ENCODE data around the gene ATF1.
"Not testable (repeated sequence)": the region's sequence is repeated elsewhere in the genome, so short reads cannot be mapped to it uniquely, and the experiment has no call there.

Gene ATF1

DNA sequence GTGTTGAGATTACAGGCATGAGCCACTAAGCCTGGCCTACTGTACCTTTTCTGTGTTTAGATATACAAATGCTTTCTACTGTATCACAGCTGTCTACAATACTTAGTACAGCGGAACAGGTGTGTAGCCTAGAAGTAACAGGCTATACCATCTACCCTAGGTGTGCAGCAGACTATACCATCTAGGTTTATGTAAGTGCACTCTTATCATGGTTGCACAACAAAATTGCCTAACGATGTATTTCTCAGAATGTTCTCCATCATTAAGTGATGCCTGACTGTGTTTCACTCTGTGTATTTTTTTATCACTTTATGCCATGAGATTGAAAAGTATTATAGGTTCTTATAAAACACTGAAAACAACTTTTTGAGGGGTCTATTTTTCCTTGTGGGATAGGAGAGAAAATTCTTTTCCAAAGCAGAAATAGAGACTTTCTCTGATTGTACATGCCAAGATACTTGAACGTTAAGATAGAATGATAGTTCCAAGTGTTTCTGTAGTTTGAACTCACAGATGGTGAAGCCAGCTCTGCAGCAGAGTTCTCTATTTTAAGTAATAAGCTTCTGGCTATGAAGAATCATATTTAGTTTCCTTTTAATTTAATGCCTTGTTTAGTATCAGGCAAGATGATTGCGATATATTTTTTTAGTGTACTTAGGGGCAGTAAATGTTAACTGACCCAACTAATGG is 95.9 kb downstream of the ATF1 start:
- no peaks in the 10 kb centered on the region for H3F3A ChIP-seq (ENCODE audit: control insufficient read depth, insufficient read depth)
- no peak overlapping the region for H3K4me3 ChIP-seq (ENCODE audit: low read length)
- H3K36me3 ChIP-seq (ENCODE audit: control insufficient read depth, low read length) = no peaks in the 10 kb centered on the region
- H3K4me2 ChIP-seq (ENCODE audit: low read length) = no peak overlapping the region
- TF ChIP-seq EZH2phosphoT487 (IDR thresholded peaks at IDR 0.05; ENCODE audit: borderline replicate concordance, low read length) = no peak
- TF ChIP-seq, protein P1, sequence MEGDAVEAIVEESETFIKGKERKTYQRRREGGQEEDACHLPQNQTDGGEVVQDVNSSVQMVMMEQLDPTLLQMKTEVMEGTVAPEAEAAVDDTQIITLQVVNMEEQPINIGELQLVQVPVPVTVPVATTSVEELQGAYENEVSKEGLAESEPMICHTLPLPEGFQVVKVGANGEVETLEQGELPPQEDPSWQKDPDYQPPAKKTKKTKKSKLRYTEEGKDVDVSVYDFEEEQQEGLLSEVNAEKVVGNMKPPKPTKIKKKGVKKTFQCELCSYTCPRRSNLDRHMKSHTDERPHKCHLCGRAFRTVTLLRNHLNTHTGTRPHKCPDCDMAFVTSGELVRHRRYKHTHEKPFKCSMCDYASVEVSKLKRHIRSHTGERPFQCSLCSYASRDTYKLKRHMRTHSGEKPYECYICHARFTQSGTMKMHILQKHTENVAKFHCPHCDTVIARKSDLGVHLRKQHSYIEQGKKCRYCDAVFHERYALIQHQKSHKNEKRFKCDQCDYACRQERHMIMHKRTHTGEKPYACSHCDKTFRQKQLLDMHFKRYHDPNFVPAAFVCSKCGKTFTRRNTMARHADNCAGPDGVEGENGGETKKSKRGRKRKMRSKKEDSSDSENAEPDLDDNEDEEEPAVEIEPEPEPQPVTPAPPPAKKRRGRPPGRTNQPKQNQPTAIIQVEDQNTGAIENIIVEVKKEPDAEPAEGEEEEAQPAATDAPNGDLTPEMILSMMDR (IDR thresholded peaks at IDR 0.05; ENCODE audit: low read depth, low read length, poor library complexity, severe bottlenecking) = no peak
- no peaks in the 10 kb centered on the region for H3K79me2 ChIP-seq (ENCODE audit: control insufficient read depth, low read length)
- H3K27ac ChIP-seq (ENCODE audit: low read depth, low read length) = no peak overlapping the region
- no peaks in the 10 kb centered on the region for H3K4me1 ChIP-seq (ENCODE audit: control insufficient read depth, low read length)
- H3K27me3 ChIP-seq (ENCODE audit: control insufficient read depth, low read length) = no peaks in the 10 kb centered on the region
- H4K20me1 ChIP-seq (ENCODE audit: control insufficient read depth, insufficient read depth, low read depth, low read length) = no peaks in the 10 kb centered on the region
- no peaks in the 10 kb centered on the region for H3K9me2 ChIP-seq (replicated peaks; ENCODE audit: control insufficient read depth, low read length)
- no peaks in the 10 kb centered on the region for H3K9me3 ChIP-seq (ENCODE audit: control insufficient read depth, insufficient read depth, low read length)

DNA sequence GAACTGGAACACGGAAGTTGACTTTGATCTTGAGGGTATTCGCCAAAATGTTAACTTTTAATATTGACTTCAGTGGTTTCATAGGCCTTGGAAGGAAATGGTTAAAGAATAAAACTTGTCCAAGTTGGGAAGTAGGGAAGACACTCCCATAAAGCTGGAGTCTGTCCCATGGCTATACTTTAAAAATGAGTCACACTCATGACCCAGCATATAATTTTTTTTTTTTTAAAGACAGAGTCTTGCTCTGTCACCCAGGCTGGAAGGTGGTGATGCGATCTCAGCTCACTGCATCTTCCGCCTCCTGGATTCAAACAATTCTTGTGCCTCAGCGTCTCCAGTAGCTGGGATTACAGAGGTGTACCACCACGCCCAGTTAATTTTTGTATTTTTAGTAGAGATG is 98.4 kb downstream of the ATF1 start:
- H3K79me2 ChIP-seq (ENCODE audit: control insufficient read depth, low read length) = no peaks in the 10 kb centered on the region
- H4K20me1 ChIP-seq (ENCODE audit: control insufficient read depth, insufficient read depth, low read depth, low read length) = no peaks in the 10 kb centered on the region
- H3K36me3 ChIP-seq (ENCODE audit: control insufficient read depth, low read length) = no peaks in the 10 kb centered on the region
- H3K27ac ChIP-seq (ENCODE audit: low read depth, low read length) = no peak overlapping the region
- no peaks in the 10 kb centered on the region for H3K27me3 ChIP-seq (ENCODE audit: control insufficient read depth, low read length)
- no peaks in the 10 kb centered on the region for H3F3A ChIP-seq (ENCODE audit: control insufficient read depth, insufficient read depth)
- H3K9me3 ChIP-seq (ENCODE audit: control insufficient read depth, insufficient read depth, low read length) = peaks cover 4% of the 10 kb centered on the region; the same call in 1 of the 2 replicates
- no peak overlapping the region for H3K4me2 ChIP-seq (ENCODE audit: low read length)
- H3K4me1 ChIP-seq (ENCODE audit: control insufficient read depth, low read length) = no peaks in the 10 kb centered on the region
- TF ChIP-seq, protein P1 (IDR thresholded peaks at IDR 0.05; ENCODE audit: low read depth, low read length, poor library complexity, severe bottlenecking) = no peak
- no peak for TF ChIP-seq EZH2phosphoT487 (IDR thresholded peaks at IDR 0.05; ENCODE audit: borderline replicate concordance, low read length)
- no peaks in the 10 kb centered on the region for H3K9me2 ChIP-seq (replicated peaks; ENCODE audit: control insufficient read depth, low read length)
- no peak overlapping the region for H3K4me3 ChIP-seq (ENCODE audit: low read length)

DNA sequence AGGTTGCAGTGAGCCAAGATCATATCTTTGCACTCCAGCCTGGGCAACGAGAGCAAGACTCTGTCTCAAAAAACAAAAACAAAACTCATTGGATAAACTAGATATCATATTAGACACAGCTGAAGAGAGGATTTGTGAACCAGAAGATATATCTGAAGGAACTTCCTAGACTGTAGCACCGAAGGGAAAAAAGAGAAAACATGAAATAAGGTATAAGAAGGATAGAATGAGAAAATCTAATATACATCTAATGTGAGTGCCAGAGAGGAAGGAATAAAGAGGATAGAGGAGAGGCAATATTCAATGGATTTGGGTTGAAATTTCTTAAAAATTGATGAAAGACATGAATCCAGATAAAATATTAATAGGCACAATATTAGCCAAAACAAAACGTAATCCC is 101.4 kb downstream of the ATF1 start:
- Histone ChIP-seq H3K4me2 (ENCODE audit: low read length) (no peak overlapping the region), H4K20me1 (ENCODE audit: control insufficient read depth, insufficient read depth, low read depth, low read length) (no peaks in the 10 kb centered on the region)
- TF ChIP-seq, protein P1 (IDR thresholded peaks at IDR 0.05; ENCODE audit: low read depth, low read length, poor library complexity, severe bottlenecking) = no peak
- no peak for TF ChIP-seq EZH2phosphoT487 (IDR thresholded peaks at IDR 0.05; ENCODE audit: borderline replicate concordance, low read length)

DNA sequence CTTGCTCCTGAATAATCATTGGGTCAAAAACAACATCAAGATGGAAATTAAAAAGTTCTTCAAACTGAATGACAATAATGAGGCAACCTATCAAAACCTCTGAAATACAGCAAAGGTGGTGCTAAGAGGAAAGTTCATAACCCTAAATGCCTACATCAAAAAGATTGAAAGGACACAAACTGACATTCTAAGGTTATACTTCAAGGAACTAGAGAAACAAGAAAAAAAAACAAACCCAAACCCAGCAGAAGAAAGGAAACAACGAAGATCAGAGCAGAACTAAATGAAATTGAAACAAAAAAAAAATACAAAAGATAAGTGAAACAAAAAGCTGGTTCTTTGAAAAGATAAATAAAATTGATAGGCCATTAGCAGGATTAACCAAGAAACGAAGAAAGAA is 105.0 kb downstream of the ATF1 start:
- H3K4me1 ChIP-seq (ENCODE audit: control insufficient read depth, low read length); H4K20me1 ChIP-seq (ENCODE audit: control insufficient read depth, insufficient read depth, low read depth, low read length); H3K27me3 ChIP-seq (ENCODE audit: control insufficient read depth, low read length); H3K27ac ChIP-seq (ENCODE audit: low read depth, low read length); H3K4me3 ChIP-seq (ENCODE audit: low read length); H3K9me2 ChIP-seq (replicated peaks; ENCODE audit: control insufficient read depth, low read length); H3F3A ChIP-seq (ENCODE audit: control insufficient read depth, insufficient read depth); H3K79me2 ChIP-seq (ENCODE audit: control insufficient read depth, low read length); H3K36me3 ChIP-seq (ENCODE audit: control insufficient read depth, low read length); H3K4me2 ChIP-seq (ENCODE audit: low read length); H3K9me3 ChIP-seq (ENCODE audit: control insufficient read depth, insufficient read depth, low read length): not testable (repeated sequence)

More for the DNA sequence above, 101.4 kb downstream of the ATF1 start:
- Histone ChIP-seq H3K4me3 (ENCODE audit: low read length) (no peak overlapping the region), H3K27ac (ENCODE audit: low read depth, low read length) (no peak overlapping the region), H3K36me3 (ENCODE audit: control insufficient read depth, low read length) (no peaks in the 10 kb centered on the region), H3K4me1 (ENCODE audit: control insufficient read depth, low read length) (no peaks in the 10 kb centered on the region), H3F3A (ENCODE audit: control insufficient read depth, insufficient read depth) (no peaks in the 10 kb centered on the region), H3K27me3 (ENCODE audit: control insufficient read depth, low read length) (no peaks in the 10 kb centered on the region), H3K9me3 (ENCODE audit: control insufficient read depth, insufficient read depth, low read length) (peaks cover 4% of the 10 kb centered on the region; the same call in 1 of the 2 replicates), H3K79me2 (ENCODE audit: control insufficient read depth, low read length) (no peaks in the 10 kb centered on the region), H3K9me2 (replicated peaks; ENCODE audit: control insufficient read depth, low read length) (no peaks in the 10 kb centered on the region)

Measured in DOHH2 (cell line).